ENCODE results near the gene EFNB2. TPM values are rescaled to one million over a fixed set of nuclear protein-coding genes. Genes with fewer than 3 reads are reported as not detected.

The EFNB2 gene
- total RNA-seq, 4 donors from 2014 or later: 11.9 to 50.4 (median 37.4) TPM

- no peak for TF ChIP-seq CTCF (IDR thresholded peaks at IDR 0.05)
- DNase-seq (ENCODE audit: low spot score) (no peak), ATAC-seq (ENCODE audit: low FRiP score) (no peak)
Measured at GRCh38 chr13:106467427-106468122, 67.9 kb downstream of the EFNB2 start.

- ATAC-seq (ENCODE audit: low FRiP score) (no peak), DNase-seq (ENCODE audit: low spot score) (no peak)
- no peak for TF ChIP-seq CTCF (IDR thresholded peaks at IDR 0.05)
Measured at GRCh38 chr13:106466691-106467426, 68.6 kb downstream of the EFNB2 start.

GRCh38 chr13:106464076-106464475 is 71.4 kb downstream of the EFNB2 start:
- no peak for TF ChIP-seq CTCF (IDR thresholded peaks at IDR 0.05)
- DNase-seq (ENCODE audit: low spot score) (no peak), ATAC-seq (ENCODE audit: low FRiP score) (no peak)

GRCh38 chr13:106462710-106463109 is 72.8 kb downstream of the EFNB2 start:
- DNase-seq (ENCODE audit: low spot score) (no peak), ATAC-seq (ENCODE audit: low FRiP score) (no peak)
- TF ChIP-seq CTCF (IDR thresholded peaks at IDR 0.05): no peak

GRCh38 chr13:106455777-106456176 is 79.7 kb downstream of the EFNB2 start:
- ATAC-seq (ENCODE audit: low FRiP score): no peak
- DNase-seq (ENCODE audit: low spot score): no peak
- TF ChIP-seq CTCF (IDR thresholded peaks at IDR 0.05): no peak

- ATAC-seq (ENCODE audit: low FRiP score) (no peak), DNase-seq (ENCODE audit: low spot score) (no peak)
- TF ChIP-seq CTCF (IDR thresholded peaks at IDR 0.05): no peak
Measured at GRCh38 chr13:106455190-106455589, 80.3 kb downstream of the EFNB2 start.

- DNase-seq (ENCODE audit: low spot score) (no peak), ATAC-seq (ENCODE audit: low FRiP score) (no peak)
- no peak for TF ChIP-seq CTCF (IDR thresholded peaks at IDR 0.05)
Measured at GRCh38 chr13:106453101-106453500, 82.4 kb downstream of the EFNB2 start.
